NCI-H1048 (cell line): ENCODE results near the gene SRGAP2C.
A peak's percentile ranks its signal among the peaks of the same experiment; 100 is the strongest.
"Not testable (repeated sequence)": the region's sequence is repeated elsewhere in the genome, so short reads cannot be mapped to it uniquely, and the experiment has no call there.

Source experiments
- DNase-seq: peaks from one replicate; lab custom pipeline; 2025; lab: John Stamatoyannopoulos, UW

The SRGAP2C gene

DNA sequence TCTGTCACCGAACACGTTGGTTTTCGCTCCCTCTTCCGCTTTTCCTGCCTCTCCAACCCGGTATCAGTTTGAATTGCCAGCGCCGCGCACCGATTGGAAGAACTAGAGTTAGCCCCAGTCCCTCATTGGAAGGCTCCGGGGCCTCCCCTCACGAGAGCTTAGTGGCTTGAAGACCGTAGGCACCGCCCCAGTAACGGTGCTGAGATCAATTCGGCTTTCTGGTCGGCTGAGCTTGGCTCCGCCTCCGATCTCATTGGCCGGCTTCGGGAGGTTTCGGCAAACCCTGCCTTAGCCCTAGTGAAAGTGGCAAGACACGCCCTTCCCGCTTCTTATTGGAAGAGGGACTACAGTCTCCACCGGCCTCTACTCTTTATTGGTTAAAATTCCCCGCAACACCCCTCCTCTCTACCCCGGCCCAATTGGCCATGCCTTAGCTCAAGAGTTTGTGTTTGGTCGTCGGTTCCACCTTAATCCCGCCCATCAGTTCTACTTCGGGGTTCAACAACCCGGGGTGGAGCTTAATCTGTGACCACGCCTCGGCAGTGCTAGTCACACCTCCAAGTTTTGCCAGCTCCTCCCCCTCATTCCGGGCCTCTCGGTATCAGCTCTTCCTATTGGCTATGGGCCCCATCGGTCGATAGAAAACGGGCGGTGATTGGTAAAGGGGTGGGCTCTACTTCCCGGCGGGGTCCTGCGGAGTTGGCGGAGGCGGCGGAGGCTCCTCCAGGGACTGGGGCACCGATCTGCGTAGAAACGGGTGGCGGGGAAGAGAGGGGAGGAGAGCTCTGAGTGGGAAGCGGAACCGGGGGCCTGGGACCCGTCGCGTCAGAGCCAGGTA lies at the start of gene SRGAP2C, which contains the start of gene FAM72B:
Gene SRGAP2C, plus strand, starts transcription at position 686 of the 838 bp plus-strand sequence. CDS start 2,472 bp downstream, outside the sequence.
Gene FAM72B, minus strand, starts transcription at position 51 of the 838 bp plus-strand sequence. CDS start 851 bp downstream, outside the sequence.
- peak; percentile 88 for DNase-seq

DNA sequence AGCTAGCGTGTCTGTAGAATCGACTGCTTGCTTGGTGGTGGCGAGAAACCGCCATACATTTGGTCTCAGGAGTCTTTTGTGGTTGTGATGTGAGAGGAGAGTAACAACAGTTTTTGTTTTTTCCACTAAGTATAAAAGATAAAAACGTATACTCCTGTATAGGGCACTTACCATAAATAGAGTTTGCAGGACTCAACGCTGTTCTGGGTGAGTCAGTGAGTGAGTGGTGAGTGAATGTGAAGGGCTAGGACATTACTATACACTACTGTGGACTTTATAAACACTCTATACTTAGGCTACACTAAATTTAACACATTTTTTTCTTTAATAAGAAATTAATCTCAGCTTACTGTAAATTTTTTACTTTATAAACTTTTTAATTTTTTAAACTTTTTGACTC lies 44.4 kb upstream of the SRGAP2C start:
- not testable (repeated sequence) for DNase-seq

DNA sequence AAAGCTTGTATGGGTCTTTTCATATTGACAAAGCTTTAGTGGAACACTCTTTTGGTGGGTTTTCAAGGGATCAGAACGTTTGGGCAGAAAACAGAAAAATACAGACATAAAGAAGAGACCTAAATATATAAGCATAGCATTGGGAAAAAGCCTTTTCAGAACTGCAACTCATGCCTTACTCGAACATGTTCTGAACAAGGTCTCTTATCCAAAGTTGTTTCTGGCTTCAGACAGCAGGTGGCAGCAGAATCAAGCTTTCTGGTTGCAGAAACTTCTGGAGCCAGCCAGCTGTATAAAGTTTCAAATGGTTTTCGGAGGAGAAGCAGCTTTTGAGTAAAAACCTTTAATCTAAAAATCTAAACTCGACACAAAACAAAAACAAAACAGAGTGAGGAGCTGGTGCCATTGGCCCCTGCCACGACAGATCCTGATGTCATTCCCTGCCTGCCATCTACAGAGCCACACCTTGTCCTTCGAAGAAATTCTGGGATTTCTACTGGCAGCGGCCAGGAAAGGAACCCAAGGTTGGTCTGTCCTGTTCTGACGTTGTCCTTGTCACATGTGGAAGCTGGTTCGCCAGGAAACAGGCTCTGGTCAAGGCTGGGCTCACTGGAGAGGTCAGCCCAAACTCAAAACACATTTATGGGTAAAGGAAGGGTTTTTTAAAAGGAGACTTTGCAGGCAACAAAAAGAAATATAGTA lies 36.1 kb upstream of the SRGAP2C start:
- DNase-seq: not testable (repeated sequence)

DNA sequence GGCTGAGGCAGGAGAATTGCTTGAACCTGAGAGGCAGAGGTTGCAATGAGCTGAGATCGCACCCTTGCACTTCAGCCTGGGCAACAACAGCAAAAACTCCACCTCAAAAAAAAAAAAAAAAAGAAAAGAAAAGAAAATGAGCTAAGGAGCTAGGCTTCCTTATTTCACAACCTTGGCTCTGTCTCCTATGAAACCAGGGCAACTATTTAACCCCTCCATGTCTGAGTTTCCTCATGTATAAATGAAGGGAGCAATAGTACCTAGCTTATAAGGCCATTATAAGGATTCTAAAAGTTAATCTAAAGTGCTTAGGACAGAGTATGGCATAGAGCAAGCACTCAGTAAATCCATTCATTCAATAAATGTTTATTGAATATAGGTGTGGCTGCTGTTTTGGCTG lies 33.5 kb upstream of the SRGAP2C start:
- not testable (repeated sequence) for DNase-seq

DNA sequence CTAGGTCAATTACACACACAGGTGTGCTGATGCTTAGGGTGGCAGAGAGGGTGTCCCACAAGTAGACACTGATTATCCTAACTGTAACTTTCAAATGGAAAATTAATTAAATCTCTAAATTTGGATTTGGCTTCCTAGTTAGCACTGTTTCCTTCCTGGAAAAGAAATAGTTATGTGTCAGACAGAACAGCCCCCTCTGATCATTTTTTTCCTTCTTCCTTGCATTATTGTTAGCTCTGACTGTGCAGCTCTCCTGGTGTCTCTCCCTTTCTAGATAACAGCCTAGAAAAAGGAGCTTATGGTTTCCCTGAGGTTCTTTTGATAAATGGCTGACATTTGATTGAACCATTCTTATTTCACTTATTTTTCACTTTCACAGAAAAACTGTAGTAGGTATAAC lies 32.0 kb upstream of the SRGAP2C start:
- DNase-seq: not testable (repeated sequence)

DNA sequence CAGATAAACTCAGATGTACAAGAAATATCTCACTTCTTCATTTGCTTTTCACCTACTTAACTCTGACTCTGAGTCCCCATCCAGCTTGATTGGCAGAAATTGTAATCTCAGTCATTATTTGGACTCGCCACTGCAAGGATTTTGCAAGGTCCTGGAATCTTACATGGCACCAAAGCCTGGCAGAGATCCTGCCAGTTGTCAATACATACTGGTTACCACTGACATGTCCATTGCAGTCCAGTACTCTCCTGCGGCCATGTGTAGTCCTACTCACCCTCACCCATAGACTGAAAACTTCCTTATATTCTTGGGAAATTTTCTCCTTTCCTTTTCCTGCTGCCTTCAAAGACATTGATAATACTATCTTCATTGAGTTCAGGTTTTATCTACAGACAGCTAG lies 30.0 kb upstream of the SRGAP2C start:
- not testable (repeated sequence) for DNase-seq

DNA sequence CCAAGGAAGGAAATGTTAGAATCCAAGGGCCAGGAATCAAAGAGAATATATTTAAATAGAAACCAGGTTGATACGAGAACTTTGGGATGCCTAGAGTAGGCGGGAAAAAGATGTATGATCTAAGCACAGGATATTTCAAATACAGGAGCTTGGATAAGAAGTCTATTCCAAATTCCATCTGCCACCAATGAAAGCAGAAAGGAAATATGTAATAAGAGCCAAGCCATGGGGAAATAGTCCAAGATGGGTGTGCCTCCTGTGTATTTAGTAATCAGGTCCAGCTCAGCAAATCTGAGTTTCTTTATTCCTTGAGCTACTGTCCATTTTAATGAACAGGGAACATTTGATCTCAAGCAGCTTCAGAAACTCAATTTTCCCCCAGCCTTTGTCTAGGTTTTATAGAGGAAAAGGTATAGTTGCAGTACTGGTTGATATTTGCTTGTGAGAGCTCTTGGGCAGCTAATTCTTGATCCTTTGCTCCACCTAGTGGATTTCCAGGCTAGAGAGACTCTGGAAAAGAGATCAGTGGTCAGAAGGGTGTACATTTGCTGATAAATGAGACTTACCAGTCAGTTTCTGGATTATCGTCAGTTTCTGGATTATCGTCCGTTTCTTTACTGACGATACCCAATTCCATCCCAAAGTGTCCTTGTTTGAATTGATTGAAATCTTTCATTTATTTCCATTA lies 29.0 kb upstream of the SRGAP2C start:
- not testable (repeated sequence) for DNase-seq

DNA sequence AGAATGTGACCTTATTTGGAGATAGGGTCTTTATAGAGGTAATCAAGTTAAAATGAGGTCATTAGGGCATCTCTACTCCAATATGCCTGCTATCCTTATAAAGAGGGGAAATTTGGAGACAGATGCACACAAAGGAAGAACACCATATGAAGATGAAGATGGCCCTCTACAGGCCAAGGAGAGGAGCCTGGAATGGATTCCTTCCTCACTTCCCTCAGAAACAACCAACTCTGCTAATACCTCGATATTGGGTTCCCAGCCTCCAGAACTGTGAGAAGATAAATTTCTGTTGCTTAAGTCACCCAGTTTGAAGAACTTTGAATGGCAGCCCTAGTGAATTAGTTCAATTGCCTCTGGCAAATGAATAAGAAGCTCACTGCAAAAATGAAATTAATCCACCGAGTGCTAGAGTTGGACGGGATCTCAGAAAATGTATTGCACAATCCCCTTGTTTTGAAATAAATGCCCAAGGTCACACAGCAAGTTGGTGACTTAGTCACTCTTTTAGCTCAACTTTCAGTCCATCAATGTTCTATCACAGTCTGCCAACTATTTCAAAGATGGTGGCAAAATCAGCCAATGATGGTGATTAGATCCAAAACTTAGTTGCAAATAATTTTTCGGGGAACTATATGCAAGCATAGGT lies 27.7 kb upstream of the SRGAP2C start:
- DNase-seq: not testable (repeated sequence)

DNA sequence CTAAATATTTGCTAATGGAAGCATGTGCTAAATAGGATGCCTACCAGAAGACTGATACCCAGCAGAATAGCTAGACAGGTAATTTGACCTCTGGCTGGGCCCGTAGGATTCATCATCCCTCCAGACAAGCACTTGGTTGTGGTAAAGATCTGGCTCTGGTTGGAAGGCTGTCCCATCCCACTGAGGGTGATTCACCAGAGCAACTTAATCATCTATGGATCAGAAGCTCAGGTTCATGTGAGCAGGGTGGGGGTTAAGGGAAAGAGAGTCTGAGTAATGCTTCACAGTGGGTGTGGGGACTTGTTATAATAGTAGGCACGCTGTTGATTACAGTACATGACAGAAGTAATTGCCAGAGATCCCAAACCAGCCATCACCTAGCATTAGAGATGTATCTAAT lies 27.2 kb upstream of the SRGAP2C start:
- not testable (repeated sequence) for DNase-seq

DNA sequence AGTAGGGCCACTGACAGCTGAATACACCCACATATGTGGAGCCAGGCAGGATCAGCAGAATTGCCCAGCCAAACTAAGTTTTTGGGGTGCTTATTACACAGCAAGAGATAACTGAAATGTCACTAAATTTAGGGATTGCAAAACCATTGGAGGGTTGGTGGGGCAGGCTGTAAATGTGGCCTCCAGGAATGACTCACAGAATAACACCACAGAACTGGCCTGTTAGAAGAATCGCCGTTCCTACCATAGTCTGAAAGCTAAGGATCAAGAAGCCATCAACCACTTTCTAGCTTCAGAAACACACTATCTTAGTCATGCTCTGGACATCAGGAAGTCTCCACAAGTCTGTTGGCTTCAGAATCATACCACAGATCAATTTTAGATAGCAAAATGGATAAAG lies 24.7 kb upstream of the SRGAP2C start:
- not testable (repeated sequence) for DNase-seq

DNA sequence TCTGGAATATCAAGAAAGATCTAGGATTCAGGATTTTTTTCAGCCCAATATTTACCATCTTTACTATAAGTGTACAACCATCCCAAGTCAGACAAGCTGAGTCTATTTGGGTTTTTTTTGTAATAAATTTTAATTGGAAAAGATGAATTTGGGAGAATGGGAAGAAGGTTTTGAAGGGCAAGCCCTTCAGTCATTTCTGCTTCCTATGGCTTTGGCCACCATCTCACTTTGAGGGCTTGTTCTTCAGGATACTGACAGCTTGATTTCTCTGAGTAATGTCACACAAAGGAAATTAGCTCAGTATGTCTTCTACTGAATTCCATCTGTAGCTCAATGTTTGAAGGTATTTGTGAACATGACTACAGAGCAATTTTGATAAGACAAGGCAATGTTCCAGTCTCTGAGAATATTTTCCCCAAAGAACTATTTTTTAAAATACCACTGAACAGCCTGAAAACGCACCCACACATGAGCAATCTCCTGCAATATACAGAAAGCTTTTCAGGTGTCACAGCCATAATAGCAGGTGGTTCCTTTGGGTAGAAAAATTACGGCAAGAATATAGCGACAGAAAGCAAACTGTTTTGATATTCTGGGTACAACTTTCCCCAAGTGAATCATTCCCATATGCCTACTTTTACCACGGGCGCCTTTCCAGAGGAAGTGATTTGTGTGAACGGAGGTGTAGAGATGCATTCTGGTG lies 23.4 kb upstream of the SRGAP2C start:
- DNase-seq: not testable (repeated sequence)

DNA sequence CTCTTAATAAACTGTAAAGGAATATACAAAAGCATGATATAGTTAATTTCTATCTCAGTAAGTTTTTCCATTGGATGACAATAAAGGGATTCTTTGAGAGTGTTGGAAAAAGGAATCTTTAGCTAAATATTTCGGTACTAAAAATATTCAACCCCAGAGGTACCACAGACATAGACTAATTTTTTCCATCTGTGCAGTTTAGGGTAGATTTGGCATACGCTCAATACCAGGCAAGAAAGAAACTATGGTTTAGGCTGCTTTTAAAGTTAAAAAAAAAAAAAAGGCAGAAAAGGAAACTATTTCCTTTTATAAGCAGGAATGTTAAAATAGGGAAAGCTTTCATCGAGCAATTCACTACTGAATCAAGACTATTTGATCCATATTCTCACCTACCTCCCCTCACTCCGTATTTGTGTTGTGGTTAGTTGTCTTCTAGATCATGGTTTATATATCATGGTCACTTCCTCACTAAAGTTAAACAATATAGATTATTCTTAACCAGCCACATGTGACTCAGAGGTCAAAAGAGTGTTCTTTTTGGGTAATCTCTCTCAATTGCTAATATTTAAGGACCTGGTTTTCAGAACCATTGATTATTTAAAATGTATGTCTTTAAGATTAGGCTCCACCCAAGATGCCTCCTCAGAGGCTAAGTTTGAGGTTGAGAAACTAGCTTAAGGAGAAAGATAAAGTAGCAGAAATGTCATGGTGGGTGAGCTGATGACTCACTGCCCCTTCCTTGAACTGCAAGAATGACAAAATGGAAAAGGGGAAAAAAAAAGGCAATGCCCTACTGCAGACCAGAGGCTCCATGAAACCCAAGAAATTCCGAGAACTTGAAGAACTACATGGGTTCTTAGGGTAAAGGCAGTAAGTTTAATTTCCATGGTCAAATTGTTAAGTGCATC lies 20.7 kb upstream of the SRGAP2C start:
- DNase-seq: not testable (repeated sequence)

DNA sequence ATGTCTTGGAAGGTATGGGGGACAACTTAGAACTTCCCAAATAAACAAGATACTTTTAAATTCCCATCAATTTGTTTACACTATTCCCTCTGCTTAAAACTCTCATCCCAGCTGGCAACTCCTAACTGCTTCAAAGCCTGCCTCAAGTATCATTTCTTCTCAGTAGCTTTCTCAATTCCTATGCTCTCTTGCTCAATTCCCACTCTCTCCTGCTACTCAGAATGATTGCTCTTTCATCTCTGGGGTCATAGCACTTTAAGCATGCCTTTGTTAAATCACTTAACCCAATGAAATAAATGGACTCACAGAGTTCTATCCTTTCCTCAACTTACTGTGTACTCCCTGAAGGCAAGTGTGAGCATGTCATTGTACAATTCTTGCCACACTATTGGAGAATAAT lies 19.5 kb upstream of the SRGAP2C start:
- not testable (repeated sequence) for DNase-seq

DNA sequence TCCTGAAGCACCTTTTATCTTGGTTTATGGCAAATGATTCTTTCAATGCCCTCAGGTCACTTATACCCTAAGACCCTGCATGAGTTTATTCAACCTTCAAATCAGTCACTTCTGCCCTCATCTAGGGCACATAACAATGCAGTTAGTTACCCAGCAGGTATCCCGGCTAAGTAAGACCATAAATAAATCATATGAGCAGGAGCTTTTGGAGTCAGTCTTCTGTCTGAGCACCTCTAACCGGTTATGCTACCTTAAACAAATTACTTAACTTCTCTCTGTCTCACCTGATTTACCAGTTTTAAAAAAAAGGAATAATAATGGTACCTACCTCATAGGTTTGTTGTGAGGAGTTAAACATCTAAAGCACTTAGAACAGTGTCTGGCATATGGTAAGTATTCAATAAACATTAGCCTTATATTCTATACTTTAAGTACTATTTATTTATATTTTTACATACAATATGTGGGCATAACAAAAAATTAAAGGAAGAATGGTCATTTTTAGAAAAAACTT lies 17.5 kb upstream of the SRGAP2C start:
- not testable (repeated sequence) for DNase-seq

DNA sequence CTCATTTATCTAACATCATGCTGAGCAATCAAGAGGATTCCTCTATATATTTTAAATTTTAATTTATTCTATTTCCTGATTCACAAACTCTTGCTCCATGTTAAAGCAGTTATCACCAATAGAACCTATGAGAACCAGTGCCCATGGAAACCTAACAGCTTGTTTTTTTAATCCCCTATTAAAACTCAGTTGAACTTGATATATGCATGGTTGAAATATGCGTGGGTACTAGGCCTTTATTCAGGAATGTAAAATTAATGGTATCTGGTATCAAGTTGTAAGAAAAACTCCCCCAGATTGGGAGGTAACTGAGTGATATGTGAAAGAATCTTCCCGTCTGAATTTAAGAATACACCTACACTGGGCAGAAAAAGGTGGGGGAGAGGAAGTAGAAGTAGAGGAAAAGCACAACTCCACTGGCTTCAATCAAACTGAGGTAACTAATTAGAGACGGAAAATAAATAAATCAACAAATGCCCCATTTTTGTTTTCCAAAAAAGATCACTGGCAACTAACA lies 16.6 kb upstream of the SRGAP2C start:
- DNase-seq: not testable (repeated sequence)

DNA sequence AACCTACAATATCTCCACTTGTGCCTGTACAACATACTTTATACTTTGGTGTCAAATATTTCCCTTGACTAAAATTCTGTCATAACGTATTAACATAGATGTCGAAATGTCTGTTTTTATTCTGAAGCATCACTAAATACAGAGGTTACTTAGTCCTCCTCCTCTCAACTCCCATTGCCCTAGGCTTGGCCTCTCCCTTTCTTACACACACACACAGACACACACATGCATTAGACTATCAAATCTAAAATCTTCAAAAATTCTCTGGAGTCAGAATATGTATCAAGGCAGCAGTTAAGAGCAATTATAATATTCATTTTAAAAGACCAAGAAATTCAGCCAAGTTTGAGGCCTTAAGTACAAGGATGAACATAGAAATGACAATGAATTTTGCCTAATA lies 8.1 kb upstream of the SRGAP2C start:
- not testable (repeated sequence) for DNase-seq

DNA sequence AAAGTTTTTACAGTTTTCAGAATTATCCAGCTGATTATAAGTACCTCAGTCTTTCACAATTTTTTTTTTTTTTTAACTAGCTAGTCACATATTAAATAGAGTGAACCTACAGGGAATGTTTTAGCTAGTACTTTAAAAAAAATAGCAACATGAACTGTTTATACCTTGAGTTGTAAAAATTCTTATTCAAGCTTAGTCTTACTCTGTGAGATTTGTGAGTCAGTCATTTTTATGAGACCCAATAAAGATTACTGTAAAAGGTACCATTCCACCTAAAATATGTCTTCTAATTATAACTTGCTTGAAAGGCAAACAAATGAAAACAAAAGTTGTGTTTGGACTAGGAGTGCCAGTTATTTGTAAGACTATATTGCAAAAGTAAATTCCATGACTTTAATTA lies 6.6 kb upstream of the SRGAP2C start:
- not testable (repeated sequence) for DNase-seq

DNA sequence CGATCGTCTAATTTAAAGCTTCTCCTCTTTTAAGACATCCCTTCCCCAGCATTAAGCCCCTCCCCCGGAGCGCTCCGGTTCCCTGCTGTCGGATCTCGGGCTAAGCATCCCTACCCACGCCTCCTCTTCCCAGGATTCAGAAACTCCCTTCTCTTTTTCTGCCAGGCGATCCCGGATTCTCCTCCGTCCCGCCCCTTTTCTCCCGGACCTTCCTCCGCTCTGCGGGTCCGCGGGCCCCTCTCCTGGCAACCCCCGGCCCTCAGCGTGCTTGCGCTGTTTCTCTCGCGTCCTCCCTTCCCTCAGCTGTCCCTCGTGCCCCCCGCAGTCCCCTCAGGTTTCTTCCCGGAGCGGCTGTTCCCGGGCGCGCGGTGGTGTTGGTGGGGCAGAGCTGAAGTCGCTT lies 908 bp upstream of the SRGAP2C start:
- not testable (repeated sequence) for DNase-seq

DNA sequence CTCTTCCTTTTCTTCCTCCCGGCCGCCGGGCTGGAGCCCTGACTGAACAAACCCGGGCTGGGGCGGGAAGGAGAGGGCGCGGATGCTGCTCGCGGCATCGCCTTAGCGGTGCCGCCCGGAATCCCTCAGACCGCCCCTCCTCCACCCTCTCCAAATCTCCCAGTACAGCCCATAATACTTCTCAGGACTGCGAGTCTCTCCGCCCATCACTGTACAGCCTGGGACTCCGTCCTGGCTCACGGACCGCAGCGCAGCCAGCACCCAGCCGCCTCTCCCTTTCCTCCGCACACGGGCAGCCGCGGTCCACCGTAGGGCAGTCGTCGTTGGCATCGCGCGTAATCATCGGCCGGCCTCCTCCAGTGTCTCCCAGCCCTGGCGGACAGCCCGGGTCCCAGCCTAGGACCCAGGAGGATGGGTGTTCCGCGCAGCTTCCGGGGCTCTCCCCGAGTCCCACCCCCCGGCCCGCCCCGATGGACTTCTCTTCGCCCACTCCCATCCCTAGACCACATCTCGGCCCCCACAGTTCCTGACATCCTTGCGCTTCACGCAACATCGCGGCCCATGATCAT lies 449 bp downstream of the SRGAP2C start:
- DNase-seq: not testable (repeated sequence)
